HCT116 (cell line): ENCODE data around the gene GPR68. TPM values are rescaled to one million over a fixed set of nuclear protein-coding genes. Genes with fewer than 3 reads are reported as not detected.

Source experiments
- ATAC-seq: fragments of 200-7000 bp; cut with Tn5 transposase; 2 replicates; pipeline ENCODE4 v1.9.1; 2020; ENCODE audit warnings: mild to moderate bottlenecking, moderate library complexity
- BruUV-seq: library from RNA; stranded (reverse); fragments of 400-500 nt; replicated peaks from 2 replicates; lab custom pipeline; 2021; lab: Mats Ljungman, UMichigan
- CTCF ChIA-PET: fragments of 300-600 bp; sonication (Branson Sonifier 250); formaldehyde crosslinking; loops from one replicate; lab custom pipeline; 2021; ENCODE audit warnings: antibody characterized with exemption; lab: Charles Lee
- POLR2A ChIA-PET: fragments of 300-600, 350-600 bp; sonication (Branson Sonifier 250); formaldehyde crosslinking; loops from one replicate; lab custom pipeline; 2021; ENCODE audit warnings: antibody characterized with exemption; lab: Charles Lee
- RAD21 ChIA-PET, 2 experiments: fragments of 300-600 bp; sonication (Branson Sonifier 250); formaldehyde crosslinking; loops; one replicate each; lab custom pipeline; 2023; ENCODE audit warnings: low total read pairs in 2 of 2; ENCODE audit not compliant: uncharacterized antibody in 2 of 2, unreplicated experiment in 2 of 2, low non-redundant PET in 1 of 2; lab: Charles Lee
- DNase-seq: peaks from one replicate; pipeline ENCODE4 v3.0.0-alpha.2; 2010; ENCODE audit warnings: low read depth, low spot score
- H2AFZ ChIP-seq: fragments of 200-600 bp; shearing (Covaris generic), sonication (generic); 2 replicates; pipeline ENCODE4 v1.6.1; 2017; ENCODE audit warnings: low read depth, mixed run types, mixed read lengths, antibody characterized with exemption, low read length; ENCODE audit not compliant: poor library complexity, severe bottlenecking
- H3K27ac ChIP-seq: 2 replicates; pipeline ENCODE4 v1.5.1; 2012; ENCODE audit warnings: low read depth, low read length
- H3K27me3 ChIP-seq: fragments of 200-600 bp; sonication (generic); 2 replicates; pipeline ENCODE4 v1.6.1; 2016; ENCODE audit warnings: mixed run types, low read length, mixed read lengths; ENCODE audit not compliant: insufficient read depth
- H3K36me3 ChIP-seq, 2 experiments: fragments of 200-500 bp in 1 of 2; fragments of 200-600 bp in 1 of 2; sonication (Bioruptor generic) in 1 of 2; sonication (generic) in 1 of 2; 2 replicates each; pipeline versions ENCODE4 v1.5.1 to v1.6.1; 2014 to 2016; ENCODE audit warnings: low read length in 2 of 2, inconsistent platforms in 1 of 2, mixed read lengths in 1 of 2, mixed run types in 1 of 2; ENCODE audit not compliant: insufficient read depth in 2 of 2, control insufficient read depth in 1 of 2
- H3K4me1 ChIP-seq, 2 experiments: fragments of 200-600 bp in 1 of 2; sonication (generic) in 1 of 2; 2 replicates each; pipeline versions ENCODE4 v1.5.1 to v1.6.1; 2012 to 2017; ENCODE audit warnings: low read length in 2 of 2, inconsistent platforms in 1 of 2, mild to moderate bottlenecking in 1 of 2, mixed read lengths in 1 of 2, mixed run types in 1 of 2, moderate library complexity in 1 of 2; ENCODE audit not compliant: insufficient read depth in 2 of 2, control insufficient read depth in 1 of 2
- H3K4me2 ChIP-seq: fragments of 200-600 bp; sonication (generic); 2 replicates; pipeline ENCODE4 v1.6.1; 2017; ENCODE audit warnings: mixed run types, low read length, mixed read lengths
- H3K4me3 ChIP-seq, 2 experiments: fragments of 200-600 bp in 1 of 2; sonication (generic) in 1 of 2; replicated peaks in 1 of 2; 2 replicates each; pipeline ENCODE4 v1.5.1; 2011 to 2016; ENCODE audit warnings: low read length in 2 of 2, control low read depth in 1 of 2, low read depth in 1 of 2, mild to moderate bottlenecking in 1 of 2, mixed read lengths in 1 of 2, mixed run types in 1 of 2
- H3K79me2 ChIP-seq: fragments of 200-600 bp; sonication (generic); 2 replicates; pipeline ENCODE4 v1.6.1; 2017; ENCODE audit warnings: mild to moderate bottlenecking, mixed run types, low read length, moderate library complexity, mixed read lengths; ENCODE audit not compliant: insufficient read depth
- H3K9ac ChIP-seq: fragments of 200-600 bp; sonication (generic); 2 replicates; pipeline ENCODE4 v1.6.1; 2016; ENCODE audit warnings: low read length, mixed read lengths
- H3K9me2 ChIP-seq: fragments of 200-600 bp; sonication (generic), shearing (Covaris generic); 2 replicates; pipeline ENCODE4 v1.6.1; 2017; ENCODE audit warnings: mixed run types, mild to moderate bottlenecking, moderate library complexity; ENCODE audit not compliant: insufficient read depth
- H3K9me3 ChIP-seq, 2 experiments: fragments of 200-500 bp in 1 of 2; fragments of 200-600 bp in 1 of 2; sonication (Bioruptor generic) in 1 of 2; sonication (generic) in 1 of 2; 2 replicates each; pipeline ENCODE4 v1.6.1; 2014 to 2017; ENCODE audit warnings: low read length in 2 of 2, mixed read lengths in 2 of 2, inconsistent platforms in 1 of 2, low read depth in 1 of 2, mild to moderate bottlenecking in 1 of 2, mixed run types in 1 of 2, moderate library complexity in 1 of 2; ENCODE audit not compliant: control insufficient read depth in 1 of 2, insufficient read depth in 1 of 2
- H4K20me1 ChIP-seq: fragments of 200-600 bp; sonication (generic), shearing (Covaris generic); 2 replicates; pipeline ENCODE4 v1.6.1; 2017; ENCODE audit warnings: mixed run types, mild to moderate bottlenecking, moderate library complexity; ENCODE audit not compliant: insufficient read depth
- CTCF ChIP-seq, 3 experiments: fragments of 200-600 bp in 1 of 3; sonication (generic) in 1 of 3; IDR thresholded peaks in 2 of 3; conservative IDR thresholded peaks in 1 of 3; 2 replicates each; pipeline ENCODE4 v1.5.1; 2012 to 2017; ENCODE audit warnings: low read depth in 2 of 3, low read length in 2 of 3, antibody characterized with exemption in 1 of 3, borderline replicate concordance in 1 of 3, control low read depth in 1 of 3, mild to moderate bottlenecking in 1 of 3, mixed read lengths in 1 of 3, mixed run types in 1 of 3, moderate library complexity in 1 of 3; ENCODE audit not compliant: insufficient read depth in 1 of 3
- EGR1 ChIP-seq: IDR thresholded peaks from 2 replicates; pipeline ENCODE4 v1.6.1; 2012; ENCODE audit warnings: low read depth
- ELF1 ChIP-seq: IDR thresholded peaks from 2 replicates; pipeline ENCODE4 v1.6.1; 2012; ENCODE audit warnings: low read depth, borderline replicate concordance
- EZH2phosphoT487 ChIP-seq: fragments of 200-600 bp; IDR thresholded peaks from 2 replicates; pipeline ENCODE4 v1.6.1; 2018; ENCODE audit warnings: antibody characterized with exemption, borderline replicate concordance
- FOSL1 ChIP-seq: IDR thresholded peaks from 2 replicates; pipeline ENCODE4 v1.6.1; 2012; ENCODE audit warnings: low read depth
- JUND ChIP-seq: IDR thresholded peaks from 2 replicates; pipeline ENCODE4 v1.6.1; 2012
- MAX ChIP-seq: IDR thresholded peaks from 2 replicates; pipeline ENCODE4 v1.6.1; 2012
- POLR2A ChIP-seq: IDR thresholded peaks from 2 replicates; pipeline ENCODE4 v1.7.0; 2011; ENCODE audit warnings: borderline replicate concordance; ENCODE audit not compliant: insufficient read depth, insufficient read length; ENCODE audit errors: extremely low read depth
- POLR2AphosphoS5 ChIP-seq: IDR thresholded peaks from 2 replicates; pipeline ENCODE4 v1.6.1; 2011; ENCODE audit warnings: mild to moderate bottlenecking, low read depth, low read length, moderate library complexity
- SIN3A ChIP-seq: IDR thresholded peaks from 2 replicates; pipeline ENCODE4 v1.6.1; 2012; ENCODE audit warnings: low read depth
- SRF ChIP-seq: IDR thresholded peaks from 2 replicates; pipeline ENCODE4 v1.6.1; 2012; ENCODE audit warnings: low read depth
- TCF7L2 ChIP-seq: IDR thresholded peaks from 2 replicates; pipeline ENCODE4 v1.7.0; 2011; ENCODE audit warnings: borderline replicate concordance, inconsistent platforms; ENCODE audit not compliant: insufficient read depth, insufficient read length; ENCODE audit errors: extremely low read depth
- YY1 ChIP-seq: IDR thresholded peaks from 2 replicates; pipeline ENCODE4 v1.6.1; 2011; ENCODE audit warnings: low read length, low read depth, moderate library complexity, mild to moderate bottlenecking; ENCODE audit not compliant: insufficient replicate concordance; ENCODE audit errors: extremely low read depth
- ZFX ChIP-seq: fragments of 450-650 bp; IDR thresholded peaks from 2 replicates; pipeline ENCODE4 v1.6.1; 2017
- ZNF274 ChIP-seq: fragments of 200-500 bp; sonication (Bioruptor generic); IDR thresholded peaks from 2 replicates; pipeline ENCODE4 v1.6.1; 2014; ENCODE audit warnings: mild to moderate bottlenecking, low read depth, low read length, inconsistent platforms
- intact Hi-C: fragments of 100-400 bp; cut with micrococcal nuclease; formaldehyde crosslinking; loops from 2 replicates; pipeline ENCODE4 v1.10.0; 2022
- total RNA-seq: library from RNA; stranded (reverse); gene quantifications from one replicate; pipeline ENCODE4 v1.2.1, GENCODE V29; 2021; ENCODE audit not compliant: unreplicated experiment

Gene GPR68
- total RNA-seq, 1 experiment from 2014 or later = not detected

- CTCF ChIA-PET = no interaction called here
- no peak overlapping the region for H3K4me3 ChIP-seq
- H3K4me1 ChIP-seq = no peaks in the 10 kb centered on the region
- POLR2A ChIA-PET = no interaction called here
- no peaks in the 10 kb centered on the region for H3K9me3 ChIP-seq
- no peaks in the 10 kb centered on the region for H4K20me1 ChIP-seq
- no peak overlapping the region for H3K9ac ChIP-seq
- RAD21 ChIA-PET = no interaction called here
- H3K27me3 ChIP-seq = no peaks in the 10 kb centered on the region
- no peaks in the 10 kb centered on the region for H3K79me2 ChIP-seq
- ATAC-seq (no peak), DNase-seq (no peak)
- TF ChIP-seq CTCF (IDR thresholded peaks at IDR 0.05 in 2 of 3, conservative IDR thresholded peaks at IDR 0.05 in 1 of 3; ENCODE audit: borderline replicate concordance in 1 of 3, insufficient read depth in 1 of 3, low read depth in 2 of 3, low read length in 2 of 3) (no peak), JUND (no peak), ELF1 (no peak), MAX (no peak), EZH2phosphoT487 (no peak)
- no peak overlapping the region for H3K27ac ChIP-seq
- BruUV-seq = no TSS peak
- intact Hi-C loops = no loop called here
- H2AFZ ChIP-seq = no peak overlapping the region
- no peaks in the 10 kb centered on the region for H3K9me2 ChIP-seq
- peaks cover 0 to 4% of the 10 kb centered on the region in 2 experiments; a peak in 1 of 4 replicates for H3K36me3 ChIP-seq
- no peak overlapping the region for H3K4me2 ChIP-seq
Observed at GRCh38 chr14:91228112-91229004, 16.1 kb downstream of the GPR68 start.

- Histone ChIP-seq H3K27me3 (no peaks in the 10 kb centered on the region), H3K4me3 (no peak overlapping the region), H2AFZ (no peak overlapping the region), H4K20me1 (no peaks in the 10 kb centered on the region), H3K9me2 (no peaks in the 10 kb centered on the region), H3K27ac (no peak overlapping the region), H3K4me2 (no peak overlapping the region), H3K36me3 (peaks cover 0 to 4% of the 10 kb centered on the region in 2 experiments; a peak in 1 of 4 replicates), H3K9ac (no peak overlapping the region), H3K4me1 (peaks cover 0 to 11% of the 10 kb centered on the region in 2 experiments; a peak in 1 of 4 replicates), H3K79me2 (no peaks in the 10 kb centered on the region), H3K9me3 (no peaks in the 10 kb centered on the region)
- POLR2A ChIA-PET = no interaction called here
- CTCF ChIA-PET = no interaction called here
- DNase-seq (no peak), ATAC-seq (no peak)
- intact Hi-C loops = no loop called here
- RAD21 ChIA-PET = no interaction called here
- BruUV-seq = no TSS peak
- TF ChIP-seq ELF1 (no peak), SRF (no peak), SIN3A (no peak), POLR2A (no peak), TCF7L2 (no peak), JUND (no peak), ZFX (no peak), EZH2phosphoT487 (no peak), EGR1 (no peak), FOSL1 (no peak), ZNF274 (no peak), POLR2AphosphoS5 (no peak), YY1 (no peak)
Observed at GRCh38 chr14:91227183-91227628, 17.3 kb downstream of the GPR68 start.
